Bronchial epithelial cell (primary cell): ENCODE data around the gene CEP112. TPM values are rescaled to one million over a fixed set of nuclear protein-coding genes. Genes with fewer than 3 reads are reported as not detected.
A peak's percentile ranks its signal among the peaks of the same experiment; 100 is the strongest.

Source experiments
- DNase-seq: peaks from one replicate; pipeline ENCODE4 v3.0.0-alpha.2; 2010; ENCODE audit warnings: low read depth
- FAIRE-seq: peaks from 2 replicates; lab custom pipeline; 2011; peaks lifted over from hg19 to GRCh38; lab: Jason Lieb, UNC
- H3K27me3 ChIP-seq: 2 replicates; pipeline ENCODE4 v1.5.1; 2011; ENCODE audit warnings: low read length; ENCODE audit not compliant: control insufficient read depth, insufficient read depth
- H3K36me3 ChIP-seq: 2 replicates; pipeline ENCODE4 v1.5.1; 2011; ENCODE audit warnings: low read length; ENCODE audit not compliant: control insufficient read depth, insufficient read depth
- H3K4me3 ChIP-seq: 2 replicates; pipeline ENCODE4 v1.5.1; 2011; ENCODE audit warnings: mild to moderate bottlenecking, low read depth, low read length, control low read depth
- CTCF ChIP-seq: IDR thresholded peaks from 2 replicates; pipeline ENCODE4 v1.5.1; 2011; ENCODE audit warnings: mild to moderate bottlenecking, moderate library complexity, low read length, control low read depth, inconsistent platforms; ENCODE audit not compliant: insufficient read depth, severe bottlenecking
- total RNA-seq: library from RNA; depleted of rRNA; stranded (reverse); fragments of >200 nt; gene quantifications from 2 replicates; pipeline ENCODE4 v1.2.1, GENCODE V29; 2014

Gene CEP112
- total RNA-seq, 1 donor from 2014 or later: 2.4 TPM

GRCh38 chr17:66200685-66201092 is 8.8 kb upstream of the CEP112 start:
- H3K27me3 ChIP-seq: no peaks in the 10 kb centered on the region
- H3K36me3 ChIP-seq: no peaks in the 10 kb centered on the region
- peak; percentile 79 for TF ChIP-seq CTCF
- no peak overlapping the region for H3K4me3 ChIP-seq
- DNase-seq: peak; percentile 70
- peak; percentile 68 for FAIRE-seq

- no peak overlapping the region for H3K4me3 ChIP-seq
- FAIRE-seq (no peak), DNase-seq (no peak)
- no peaks in the 10 kb centered on the region for H3K36me3 ChIP-seq
- H3K27me3 ChIP-seq: no peaks in the 10 kb centered on the region
- TF ChIP-seq CTCF: no peak
Observed at GRCh38 chr17:66198242-66198641, 6.3 kb upstream of the CEP112 start.

GRCh38 chr17:66192378-66192687 is 400 bp upstream of the CEP112 start:
- Histone ChIP-seq H3K4me3 (peak overlapping the region; percentile 63), H3K36me3 (no peaks in the 10 kb centered on the region), H3K27me3 (no peaks in the 10 kb centered on the region)
- no peak for DNase-seq
- no peak for TF ChIP-seq CTCF
- FAIRE-seq: no peak

- DNase-seq: peak; percentile 20
- no peak for FAIRE-seq
- no peaks in the 10 kb centered on the region for H3K27me3 ChIP-seq
- H3K36me3 ChIP-seq: no peaks in the 10 kb centered on the region
- peak overlapping the region; percentile 63 for H3K4me3 ChIP-seq
- TF ChIP-seq CTCF: no peak
Observed at GRCh38 chr17:66190738-66191592, 968 bp downstream of the CEP112 start.

- FAIRE-seq (no peak), DNase-seq (no peak)
- no peak for TF ChIP-seq CTCF
- Histone ChIP-seq H3K27me3 (no peaks in the 10 kb centered on the region), H3K4me3 (no peak overlapping the region), H3K36me3 (no peaks in the 10 kb centered on the region)
Observed at GRCh38 chr17:66187718-66188117, 4.2 kb downstream of the CEP112 start.
